DMS53 (cell line): ENCODE measurements around the gene S100A6.
"Not testable (repeated sequence)": the region's sequence is repeated elsewhere in the genome, so short reads cannot be mapped to it uniquely, and the experiment has no call there.

Experiments
- DNase-seq: peaks from one replicate; lab custom pipeline; 2025; lab: John Stamatoyannopoulos, UW

S100A6 gene

DNA sequence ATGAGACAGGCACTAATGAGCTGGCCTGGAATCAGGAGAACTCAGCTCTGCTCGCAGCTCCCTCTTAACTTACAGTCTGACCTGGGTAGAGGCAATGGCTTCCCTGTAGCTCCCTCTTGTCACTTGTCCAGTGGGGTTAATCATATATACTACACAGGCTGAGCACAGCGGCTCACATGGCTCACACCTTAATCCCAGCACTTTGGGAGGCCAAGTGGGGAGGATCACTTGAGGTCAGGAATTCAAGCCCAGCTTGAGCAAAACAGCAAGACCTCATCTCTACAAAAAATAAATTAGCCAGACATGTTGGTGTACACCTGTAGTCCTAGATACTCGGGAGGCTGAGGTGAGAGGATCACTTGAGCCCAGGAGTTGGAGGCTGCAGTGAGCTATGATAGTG lies 4.2 kb downstream of the S100A6 start:
- DNase-seq: no peak

DNA sequence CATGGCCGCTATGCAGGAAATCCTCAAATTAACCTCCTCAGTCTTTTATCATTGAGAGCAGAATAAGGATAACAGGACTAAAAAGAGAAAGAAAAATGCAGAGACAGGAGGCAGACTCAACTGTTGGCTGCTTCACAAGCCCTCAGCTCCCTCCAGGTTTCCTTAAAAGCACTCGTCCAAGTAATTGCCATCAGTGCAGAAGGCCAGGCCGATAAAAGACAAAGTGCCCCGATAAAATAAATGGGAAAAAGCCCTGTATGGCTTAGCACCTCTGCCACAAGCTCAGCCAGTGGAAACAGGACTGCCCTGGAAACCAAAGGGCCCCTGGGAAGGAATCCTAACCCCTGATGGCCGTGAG lies 8.1 kb downstream of the S100A6 start:
- no peak for DNase-seq

DNA sequence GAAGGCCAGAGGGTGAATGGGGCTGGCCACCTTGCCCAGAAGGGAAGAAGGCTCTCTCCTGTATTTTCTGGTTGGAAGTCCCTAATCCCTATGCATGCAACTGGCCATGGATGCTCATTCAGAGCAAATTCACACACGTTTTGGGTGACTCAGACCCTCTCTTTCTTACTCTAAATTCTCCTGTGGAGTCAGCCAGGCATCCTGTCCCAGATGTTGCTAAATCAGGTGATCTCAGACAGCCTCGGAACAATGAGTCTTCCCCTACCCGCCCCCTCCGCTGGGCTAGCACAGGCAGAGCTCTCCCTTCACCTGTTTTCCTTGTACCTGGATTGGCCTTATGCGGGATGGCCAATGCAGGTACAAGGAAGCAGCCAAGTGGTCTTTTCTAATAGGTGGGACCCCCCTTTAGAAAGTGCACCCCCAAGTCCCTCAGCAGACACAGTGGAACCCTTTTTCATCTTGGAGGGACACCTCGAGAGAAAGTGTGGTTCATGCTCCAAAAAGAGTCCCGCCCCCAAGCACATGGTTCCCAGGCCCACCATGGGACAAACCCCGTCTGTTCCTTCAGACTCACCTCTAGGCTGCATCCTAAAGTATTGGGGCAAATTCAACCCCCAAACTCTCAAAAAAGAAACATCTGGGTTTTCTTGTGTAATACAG lies 8.6 kb downstream of the S100A6 start:
- DNase-seq: no peak

DNA sequence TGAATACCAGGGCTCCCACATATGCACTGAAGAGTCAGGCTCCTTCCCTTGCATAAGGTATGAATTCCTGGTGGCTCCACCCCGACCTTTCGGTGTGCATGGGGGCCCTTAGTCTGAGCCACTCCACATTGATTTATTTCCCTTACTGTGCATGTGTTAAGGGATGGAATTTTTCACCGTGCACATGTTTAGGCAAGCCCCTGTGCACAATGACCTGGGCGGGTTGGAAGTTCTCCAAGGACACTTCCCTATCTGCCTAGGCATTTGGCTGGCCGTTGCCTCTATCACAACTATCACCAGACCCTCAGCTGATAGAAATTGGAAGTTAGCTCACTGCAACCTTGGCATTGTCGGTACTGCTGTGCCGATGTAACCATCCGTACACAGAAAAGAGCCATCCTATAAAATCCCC lies 9.7 kb downstream of the S100A6 start:
- no peak for DNase-seq

GRCh38 chr1:153525088-153525728 lies 10.6 kb downstream of the S100A6 start:
- DNase-seq: no peak

DNA sequence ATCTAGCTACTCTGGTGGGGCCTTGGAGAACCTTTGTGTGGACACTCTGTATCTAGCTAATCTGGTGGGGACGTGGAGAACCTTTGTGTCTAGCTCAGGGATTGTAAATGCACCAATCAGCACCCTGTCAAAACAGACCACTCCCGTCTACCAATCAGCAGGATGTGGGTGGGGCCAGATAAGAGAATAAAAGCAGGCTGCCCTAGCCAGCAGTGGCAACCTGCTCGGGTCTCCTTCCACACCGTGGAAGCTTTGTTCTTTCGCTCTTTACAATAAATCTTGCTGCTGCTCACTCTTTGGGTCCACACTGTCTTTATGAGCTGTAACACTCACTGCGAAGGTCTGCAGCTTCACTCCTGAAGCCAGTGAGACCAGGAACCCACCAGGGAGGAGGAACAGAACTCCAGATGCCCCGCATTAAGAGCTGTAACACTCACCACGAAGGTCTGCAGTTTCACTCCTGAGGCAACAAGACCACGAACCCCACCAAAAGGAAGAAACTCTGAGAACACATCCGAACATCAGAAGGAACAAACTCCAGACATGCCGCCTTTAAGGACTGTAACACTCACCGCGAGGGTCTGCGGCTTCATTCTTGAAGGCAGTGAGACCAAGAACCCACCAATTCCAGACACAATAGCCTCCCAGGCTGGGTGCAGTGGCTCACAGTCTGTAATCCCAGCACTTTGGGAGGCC lies 13.3 kb downstream of the S100A6 start:
- DNase-seq: not testable (repeated sequence)

DNA sequence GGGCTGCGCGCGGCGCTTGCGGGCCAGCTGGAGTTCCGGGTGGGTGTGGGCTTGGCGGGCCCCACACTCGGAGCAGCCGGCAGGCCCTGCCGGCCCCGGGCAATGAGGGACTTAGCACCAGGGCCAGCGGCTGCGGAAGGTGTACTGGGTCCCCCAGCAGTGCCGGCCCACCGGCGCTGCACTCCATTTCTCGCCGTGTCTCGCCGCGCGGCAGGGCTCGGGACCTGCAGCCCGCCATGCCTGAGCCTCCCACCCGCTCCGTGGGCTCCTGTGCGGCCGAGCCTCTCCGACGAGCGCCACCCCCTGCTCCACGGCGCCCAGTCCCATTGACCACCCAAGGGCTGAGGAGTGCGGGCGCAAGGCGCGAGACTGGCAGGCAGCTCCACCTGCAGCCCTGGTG lies 14.0 kb downstream of the S100A6 start:
- DNase-seq: not testable (repeated sequence)

GRCh38 chr1:153520818-153521476 lies 14.8 kb downstream of the S100A6 start:
- no peak for DNase-seq

DNA sequence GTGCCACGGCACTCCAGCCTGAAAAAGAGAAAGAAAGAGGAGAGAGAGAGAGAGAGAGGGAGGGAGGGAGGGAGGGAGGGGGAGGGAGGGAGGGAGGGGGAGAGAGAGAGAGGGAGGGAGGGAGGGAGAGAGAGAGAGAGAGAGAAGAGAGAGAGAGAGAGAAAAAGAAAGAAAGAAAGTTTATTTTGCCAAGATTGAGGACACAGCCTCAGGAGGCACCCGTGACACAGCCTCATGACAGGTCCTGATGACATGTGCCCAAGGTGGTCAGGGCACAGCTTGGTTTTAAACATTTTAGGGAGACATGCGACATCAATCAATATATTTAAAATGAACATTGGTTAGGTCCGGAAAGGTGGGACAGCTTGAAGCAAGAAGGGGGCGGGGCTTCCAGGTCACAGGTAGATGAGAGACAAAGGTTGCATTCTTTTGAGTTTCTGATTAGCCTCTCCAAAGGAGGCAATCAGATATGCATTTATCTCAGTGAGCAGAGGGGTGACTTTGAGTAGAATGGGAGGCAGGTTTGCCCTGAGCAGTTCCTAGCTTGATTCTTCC lies 15.6 kb downstream of the S100A6 start:
- not testable (repeated sequence) for DNase-seq

- no peak for DNase-seq
Measured at GRCh38 chr1:153519242-153519641, 16.5 kb downstream of the S100A6 start.

GRCh38 chr1:153515504-153516394 lies 20.0 kb downstream of the S100A6 start:
- peak; percentile 78 for DNase-seq

DNA sequence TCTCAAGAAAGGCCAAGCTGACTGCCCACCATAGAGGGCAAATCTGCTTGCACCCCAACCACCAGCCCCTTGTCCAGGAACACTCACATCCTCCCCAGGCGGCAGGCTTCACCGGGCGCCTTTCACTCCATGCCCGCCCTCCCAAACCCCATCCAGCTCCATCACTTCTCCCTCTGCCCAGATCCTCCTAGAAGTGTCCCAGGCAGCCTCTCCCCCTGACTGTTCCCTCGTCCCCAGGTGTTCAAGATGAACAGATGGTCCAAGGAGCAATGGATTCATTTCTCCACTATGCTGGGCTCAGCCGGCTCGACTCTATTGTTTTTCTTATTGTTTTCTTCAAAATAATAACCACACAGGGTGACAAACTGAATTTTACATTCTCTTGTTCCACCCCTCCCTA lies 22.1 kb downstream of the S100A6 start:
- DNase-seq: no peak

- peak; percentile 41 for DNase-seq
Measured at GRCh38 chr1:153513023-153513422, 22.8 kb downstream of the S100A6 start.

- DNase-seq: peak; percentile 88
Measured at GRCh38 chr1:153510984-153511410, 24.8 kb downstream of the S100A6 start.

DNA sequence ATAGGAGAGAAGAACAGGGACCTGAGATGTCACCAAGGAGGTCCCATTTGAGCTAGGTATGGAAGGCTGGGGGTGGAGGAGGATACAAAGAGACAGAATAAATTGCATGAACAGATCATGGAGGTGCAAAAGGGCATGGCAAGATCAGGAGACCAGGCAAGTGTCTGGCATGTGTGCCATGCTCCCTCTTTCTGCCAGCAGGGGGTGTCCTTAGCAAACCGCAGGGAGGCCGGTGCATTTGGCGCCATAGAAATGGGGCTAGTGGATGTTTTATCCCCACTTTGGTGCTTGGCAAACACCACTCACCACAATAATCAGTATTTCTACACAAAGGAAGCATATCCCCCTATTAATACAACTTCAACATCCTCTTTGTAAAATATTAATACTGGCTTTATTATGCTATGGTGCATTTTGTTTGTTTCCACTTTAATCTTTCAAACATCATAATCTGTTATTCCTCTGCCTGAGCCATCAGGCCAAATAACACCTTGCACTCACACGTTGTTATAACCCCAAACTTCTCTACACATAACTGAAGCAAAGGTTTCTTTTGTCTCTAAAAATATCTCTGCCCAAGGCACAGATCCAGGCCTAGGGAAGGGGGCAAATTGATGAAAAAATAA lies 25.9 kb downstream of the S100A6 start:
- DNase-seq: peak; percentile 73

DNA sequence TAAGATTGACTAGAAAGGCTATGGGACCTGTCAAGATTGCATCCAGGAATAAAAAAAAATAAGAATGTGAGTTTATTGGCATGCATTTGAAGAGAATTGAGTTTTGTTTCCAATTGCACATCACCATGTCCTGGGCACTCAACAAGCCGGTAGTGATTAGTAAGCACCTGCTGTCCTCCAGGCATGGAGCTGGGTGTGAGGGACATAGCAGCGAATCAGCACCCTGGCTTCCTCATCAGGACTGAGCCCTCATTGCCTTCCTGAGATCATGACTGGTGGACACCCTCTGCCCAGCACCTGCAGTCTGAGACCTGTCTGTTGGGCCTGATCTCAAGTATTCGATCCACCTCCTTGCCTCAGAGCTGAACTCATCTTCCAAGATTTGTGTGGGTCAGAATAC lies 26.8 kb downstream of the S100A6 start:
- no peak for DNase-seq

DNA sequence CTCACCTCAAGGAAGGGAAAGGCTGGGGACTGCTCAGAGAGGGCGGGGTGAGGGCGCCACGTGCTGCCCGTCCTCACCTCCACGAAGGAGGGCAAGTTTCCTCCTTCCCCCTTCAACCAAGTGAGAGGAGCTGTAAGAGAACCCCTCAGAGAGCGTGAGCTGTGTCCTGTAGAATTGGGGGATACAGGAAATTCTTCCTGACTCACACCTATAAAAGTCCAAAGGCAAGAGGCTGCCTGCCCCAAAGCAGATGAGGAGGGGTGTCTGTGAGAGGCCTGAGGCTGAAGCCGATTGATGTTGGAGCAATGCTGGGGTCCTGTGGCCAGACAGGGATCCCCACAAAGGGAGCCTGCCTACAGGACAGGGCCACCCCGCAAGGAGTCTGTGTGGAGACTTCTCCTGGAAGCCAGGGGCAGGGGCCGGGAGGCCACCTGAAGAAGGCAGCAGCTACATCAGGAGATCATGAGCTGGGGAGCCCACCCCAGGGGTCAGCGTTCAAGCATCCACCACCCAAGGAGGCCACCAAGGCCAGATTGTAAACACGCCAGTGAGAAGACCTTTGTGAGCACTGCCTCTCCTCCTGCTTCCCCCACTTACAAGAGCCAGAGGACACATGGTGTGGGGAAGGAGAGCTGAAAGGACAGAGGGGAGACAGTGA lies 27.7 kb downstream of the S100A6 start:
- DNase-seq: no peak

DNA sequence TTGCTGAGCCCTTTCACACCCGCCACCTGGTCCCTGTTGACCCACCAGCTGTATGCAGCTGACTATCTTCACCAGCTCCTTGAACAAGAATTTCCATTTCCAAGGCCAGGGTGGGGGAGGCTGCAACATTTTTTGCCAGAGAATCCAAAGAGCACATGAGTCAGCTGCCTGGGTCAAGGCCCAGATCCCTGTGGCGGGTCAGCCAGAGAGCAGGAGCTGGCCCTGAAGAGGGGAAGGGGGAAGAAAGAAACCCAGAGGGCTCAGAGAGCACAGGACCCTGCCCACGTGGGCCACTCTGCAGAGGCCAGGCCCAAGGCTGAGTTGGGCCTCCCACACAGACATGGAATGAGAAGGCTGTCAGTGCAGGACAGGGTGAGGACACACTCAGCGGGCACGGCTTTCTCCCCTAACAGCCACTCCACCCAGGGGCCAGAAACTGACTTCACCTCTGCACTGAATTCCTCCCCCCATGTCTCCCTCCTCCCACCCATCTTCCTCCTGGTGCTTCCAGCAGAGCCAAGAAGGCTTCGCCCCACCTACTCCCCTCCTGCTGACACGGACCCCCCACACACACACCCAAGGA lies 28.9 kb downstream of the S100A6 start:
- DNase-seq: no peak

DNA sequence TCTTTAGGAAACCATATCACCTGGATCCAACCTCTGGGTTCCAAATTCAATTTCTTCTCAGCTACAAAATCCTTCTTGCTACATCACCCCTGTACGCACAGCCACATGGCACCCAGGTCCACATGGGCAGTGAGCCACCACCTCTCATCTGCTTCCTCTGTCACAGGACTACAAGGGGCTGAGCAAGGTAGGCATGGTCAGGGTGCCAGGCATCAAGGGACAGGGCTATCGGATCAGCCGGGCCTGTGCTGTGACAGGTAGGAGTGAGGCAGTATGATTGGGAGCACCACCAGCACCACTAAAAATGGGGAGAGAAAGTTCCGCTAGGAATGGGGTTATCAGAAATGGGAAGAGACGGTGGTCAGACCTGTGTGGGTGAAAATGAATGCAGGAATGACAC lies 29.4 kb downstream of the S100A6 start:
- no peak for DNase-seq

GRCh38 chr1:153505576-153505975 lies 30.2 kb downstream of the S100A6 start:
- DNase-seq: no peak
